CD14-positive monocyte (primary cell): ENCODE data around the gene MAPK1IP1L. TPM values are rescaled to one million over a fixed set of nuclear protein-coding genes. Genes with fewer than 3 reads are reported as not detected.

Source experiments
- DNase-seq, 3 donors: peaks; one replicate each; pipeline ENCODE4 v3.0.0-alpha.2; 2011 to 2022
- H2AFZ ChIP-seq: 2 replicates; pipeline ENCODE4 v1.6.0; 2012; ENCODE audit warnings: mild to moderate bottlenecking, low read depth, low read length, inconsistent platforms; ENCODE audit not compliant: insufficient read depth, poor library complexity, severe bottlenecking
- H3K27ac ChIP-seq, 2 donors: 1 replicate in 1 of 2; 2 replicates in 1 of 2; pipeline ENCODE4 v1.5.1; 2012 to 2013; ENCODE audit warnings: low read length in 2 of 2, control low read depth in 1 of 2, inconsistent platforms in 1 of 2, low read depth in 1 of 2, mild to moderate bottlenecking in 1 of 2
- H3K27me3 ChIP-seq, 2 donors: one replicate each; pipeline versions ENCODE4 v1.6.0 to v1.6.1; 2011 to 2013; ENCODE audit warnings: low read length in 2 of 2; ENCODE audit not compliant: control insufficient read depth in 2 of 2, insufficient read depth in 2 of 2
- H3K36me3 ChIP-seq, 2 donors: replicated peaks in 1 of 2; 1 replicate in 1 of 2; 2 replicates in 1 of 2; pipeline versions ENCODE4 v1.5.1 to v1.6.1; 2012 to 2013; ENCODE audit warnings: low read length in 2 of 2, control low read depth in 1 of 2, inconsistent platforms in 1 of 2, mild to moderate bottlenecking in 1 of 2; ENCODE audit not compliant: insufficient read depth in 2 of 2, control insufficient read depth in 1 of 2
- H3K4me1 ChIP-seq, 2 donors: 1 replicate in 1 of 2; 2 replicates in 1 of 2; pipeline versions ENCODE4 v1.5.1 to v1.6.1; 2012 to 2013; ENCODE audit warnings: low read length in 2 of 2, control low read depth in 1 of 2, inconsistent platforms in 1 of 2, mild to moderate bottlenecking in 1 of 2, moderate library complexity in 1 of 2; ENCODE audit not compliant: insufficient read depth in 2 of 2, control insufficient read depth in 1 of 2
- H3K4me2 ChIP-seq: replicated peaks from 2 replicates; pipeline ENCODE3; 2012; ENCODE audit warnings: low read length, moderate library complexity, mild to moderate bottlenecking; ENCODE audit not compliant: poor library complexity, severe bottlenecking; ENCODE audit errors: extremely low read depth
- H3K4me3 ChIP-seq, 3 experiments: fragments of 200-600 bp in 1 of 3; sonication (generic) in 1 of 3; replicated peaks in 1 of 3; 1 replicate in 2 of 3; 2 replicates in 1 of 3; pipeline ENCODE4 v1.5.1; 2011 to 2013; ENCODE audit warnings: low read length in 3 of 3, mild to moderate bottlenecking in 3 of 3, control low read depth in 2 of 3, low read depth in 2 of 3, inconsistent platforms in 1 of 3, moderate library complexity in 1 of 3
- H3K79me2 ChIP-seq: 2 replicates; pipeline ENCODE4 v1.6.0; 2012; ENCODE audit warnings: mild to moderate bottlenecking, control low read depth, inconsistent platforms, low read length, moderate library complexity; ENCODE audit not compliant: insufficient read depth
- H3K9ac ChIP-seq: 2 replicates; pipeline ENCODE4 v1.6.0; 2017; ENCODE audit warnings: low read length, mild to moderate bottlenecking; ENCODE audit not compliant: insufficient read depth, poor library complexity, severe bottlenecking
- H3K9me3 ChIP-seq, 2 donors: replicated peaks in 1 of 2; 1 replicate in 1 of 2; 2 replicates in 1 of 2; pipeline versions ENCODE4 v1.5.1 to v1.6.1; 2012 to 2013; ENCODE audit warnings: low read length in 2 of 2, control low read depth in 1 of 2; ENCODE audit not compliant: control insufficient read depth in 1 of 2, insufficient read depth in 1 of 2
- H4K20me1 ChIP-seq: 2 replicates; pipeline ENCODE4 v1.6.0; 2012; ENCODE audit warnings: mild to moderate bottlenecking, low read length, control low read depth, moderate library complexity; ENCODE audit not compliant: insufficient read depth
- H3K27ac Mint-ChIP-seq, 7 donors: one replicate each; pipeline ENCODE4 v1.8.0; 2020; ENCODE audit warnings: mild to moderate bottlenecking in 7 of 7, mixed read lengths in 7 of 7, moderate library complexity in 6 of 7, inconsistent platforms in 2 of 7
- H3K27me3 Mint-ChIP-seq, 3 donors: one replicate each; pipeline ENCODE4 v1.8.0; 2021 to 2022; ENCODE audit warnings: low read depth in 3 of 3, mild to moderate bottlenecking in 3 of 3, mixed read lengths in 3 of 3, moderate library complexity in 3 of 3, inconsistent platforms in 1 of 3
- H3K36me3 Mint-ChIP-seq, 2 donors: one replicate each; pipeline ENCODE4 v1.8.0; 2020; ENCODE audit warnings: mixed read lengths in 2 of 2, inconsistent platforms in 1 of 2, mild to moderate bottlenecking in 1 of 2
- H3K4me1 Mint-ChIP-seq: one replicate; pipeline ENCODE4 v1.8.0; 2020; ENCODE audit warnings: mild to moderate bottlenecking, mixed read lengths
- H3K4me3 Mint-ChIP-seq, 2 donors: one replicate each; pipeline ENCODE4 v1.8.0; 2020; ENCODE audit warnings: mild to moderate bottlenecking in 2 of 2, mixed read lengths in 2 of 2, moderate library complexity in 1 of 2
- H3K9me3 Mint-ChIP-seq, 7 donors: one replicate each; pipeline ENCODE4 v1.8.0; 2020 to 2022; ENCODE audit warnings: mixed read lengths in 7 of 7, mild to moderate bottlenecking in 6 of 7, moderate library complexity in 6 of 7, inconsistent platforms in 2 of 7
- CTCF ChIP-seq: fragments of 200-600 bp; IDR thresholded peaks from one replicate; pipeline ENCODE4 v1.8.0; 2022; ENCODE audit warnings: antibody characterized with exemption, mild to moderate bottlenecking
- WGBS: methylation state at CpG from one replicate; pipeline ENCODE4 v1.1.5; 2013; ENCODE audit warnings: missing lambda C conversion rate; ENCODE audit not compliant: insufficient coverage; 5-methylcytosine and 5-hydroxymethylcytosine counted together
- intact Hi-C, 2 donors: fragments of 100-400 bp; cut with micrococcal nuclease; formaldehyde crosslinking; loops; one replicate each; pipeline versions ENCODE4 v1.15.0 to v1.15.1; 2023
- polyA plus RNA-seq, 3 donors: library from polyadenylated mRNA; depleted of rRNA in 1 of 3; unstranded in 2 of 3; stranded (reverse) in 1 of 3; fragments of 300-500 nt in 2 of 3; fragments of >200 nt in 1 of 3; fragmentation: Illumina TruSeq in 2 of 3; gene quantifications; 1 replicate in 2 of 3; 2 replicates in 1 of 3; pipeline ENCODE4 v1.2.3, GENCODE V29; 2012 to 2021

MAPK1IP1L gene
- polyA plus RNA-seq, 3 donors: 44.8 to 89.8 (median 67.8) TPM

- no peak overlapping the region for H3K27ac ChIP-seq
- Mint-ChIP-seq H3K36me3 (no peaks in the 10 kb centered on the region), H3K9me3 (peaks cover 0 to 4% (median 0%) of the 10 kb centered on the region in 7 donors), H3K27me3 (no peaks in the 10 kb centered on the region), H3K27ac (peak overlapping the region in 1 of 7 donors; percentile 50), H3K4me1 (peaks cover 22% of the 10 kb centered on the region), H3K4me3 (no peak overlapping the region)
- H3K4me3 ChIP-seq: no peak overlapping the region
- H3K4me2 ChIP-seq: peak overlapping the region; percentile 25
- H2AFZ ChIP-seq: no peak overlapping the region
- H3K79me2 ChIP-seq: no peaks in the 10 kb centered on the region
- H3K9ac ChIP-seq: no peak overlapping the region
- intact Hi-C loops: loop anchor here in 1 of 2 donors (5.0 kb wide), 1 partner anchor 32 kb away; the partner anchor contains the start of gene MAPK1IP1L
- H3K4me1 ChIP-seq: peaks cover 25% of the 10 kb centered on the region in 2 donors
- H3K9me3 ChIP-seq: no peaks in the 10 kb centered on the region
- no peak for TF ChIP-seq CTCF
- H3K27me3 ChIP-seq: no peaks in the 10 kb centered on the region
- DNase-seq: peak in 2 of 3 donors; percentile 55 to 71
- H4K20me1 ChIP-seq: no peaks in the 10 kb centered on the region
- no peaks in the 10 kb centered on the region for H3K36me3 ChIP-seq
These were observed 33.1 kb downstream of the MAPK1IP1L start for GRCh38 chr14:55084401-55085059.

GRCh38 chr14:55085060-55085660 lies 33.7 kb downstream of the MAPK1IP1L start:
- H2AFZ ChIP-seq: no peak overlapping the region
- no peak overlapping the region for H3K4me2 ChIP-seq
- H3K9me3 ChIP-seq: no peaks in the 10 kb centered on the region
- no peak overlapping the region for H3K9ac ChIP-seq
- 100% methylated on average over 2 of the region's 4 CpGs for WGBS
- no peaks in the 10 kb centered on the region for H4K20me1 ChIP-seq
- H3K27me3 Mint-ChIP-seq: no peaks in the 10 kb centered on the region
- H3K27ac ChIP-seq: no peak overlapping the region
- no peaks in the 10 kb centered on the region for H3K36me3 ChIP-seq
- H3K79me2 ChIP-seq: no peaks in the 10 kb centered on the region
- H3K27ac Mint-ChIP-seq: no peak overlapping the region
- intact Hi-C loops: loop anchor here in 1 of 2 donors (5.0 kb wide), 1 partner anchor 33 kb away; the partner anchor contains the start of gene MAPK1IP1L
- peaks cover 16% of the 10 kb centered on the region for H3K4me1 Mint-ChIP-seq
- H3K4me3 ChIP-seq: no peak overlapping the region
- no peaks in the 10 kb centered on the region for H3K36me3 Mint-ChIP-seq
- no peak for TF ChIP-seq CTCF
- H3K27me3 ChIP-seq: no peaks in the 10 kb centered on the region
- H3K9me3 Mint-ChIP-seq: peaks cover 0 to 4% (median 0%) of the 10 kb centered on the region in 7 donors
- H3K4me1 ChIP-seq: peaks cover 21% of the 10 kb centered on the region in 2 donors
- no peak for DNase-seq
- no peak overlapping the region for H3K4me3 Mint-ChIP-seq
